GM10266 (cell line): ENCODE measurements around the gene ERRFI1.

Experiments used
- DNase-seq: peaks from one replicate; pipeline ENCODE4 v3.0.0; 2012; ENCODE audit errors: extremely low spot score
- TF ChIP-seq, protein P1 (sequence below): IDR thresholded peaks from 2 replicates; pipeline ENCODE4 v1.5.1; 2012; ENCODE audit warnings: mild to moderate bottlenecking, low read depth; ENCODE audit not compliant: control insufficient read depth, insufficient read depth; ENCODE audit errors: missing control alignments

Gene ERRFI1

DNA sequence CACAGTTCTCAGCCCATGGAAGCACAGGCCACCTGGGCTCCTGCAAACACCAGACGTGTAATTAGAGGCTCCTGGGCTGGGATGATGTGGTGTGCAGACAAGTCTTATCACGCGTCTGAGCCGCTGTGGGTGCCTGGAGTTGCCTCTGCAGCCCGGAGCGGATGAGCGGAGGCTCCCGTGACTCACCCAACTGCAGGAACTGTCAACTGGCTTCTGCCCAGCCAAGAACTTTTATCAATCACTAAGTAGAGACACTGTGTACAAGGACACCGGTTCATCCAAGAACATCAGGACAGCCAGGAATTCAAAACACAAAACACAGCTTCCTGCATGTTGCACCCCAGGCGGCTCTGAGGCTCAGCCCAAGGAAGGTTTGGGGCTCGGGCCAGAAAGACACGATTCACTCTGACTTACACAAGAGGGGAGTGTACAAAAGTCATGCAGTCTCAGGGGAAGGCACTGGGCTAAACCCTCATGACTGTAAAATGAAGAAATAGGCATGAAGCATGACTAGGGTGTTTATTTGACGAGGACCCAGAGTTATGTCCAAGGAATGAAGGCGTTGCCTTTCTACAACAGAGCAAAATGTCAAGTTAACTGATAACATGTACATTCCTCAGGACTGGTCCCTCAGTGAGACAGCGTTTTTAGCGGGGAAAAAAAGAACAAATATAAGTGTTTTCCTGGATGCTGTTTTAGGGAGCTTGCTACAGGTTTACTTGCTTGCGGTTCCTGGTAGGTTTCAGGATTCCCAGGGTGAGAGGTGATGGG is 21.1 kb downstream of the ERRFI1 start:
- no peak for DNase-seq
- TF ChIP-seq, protein P1, sequence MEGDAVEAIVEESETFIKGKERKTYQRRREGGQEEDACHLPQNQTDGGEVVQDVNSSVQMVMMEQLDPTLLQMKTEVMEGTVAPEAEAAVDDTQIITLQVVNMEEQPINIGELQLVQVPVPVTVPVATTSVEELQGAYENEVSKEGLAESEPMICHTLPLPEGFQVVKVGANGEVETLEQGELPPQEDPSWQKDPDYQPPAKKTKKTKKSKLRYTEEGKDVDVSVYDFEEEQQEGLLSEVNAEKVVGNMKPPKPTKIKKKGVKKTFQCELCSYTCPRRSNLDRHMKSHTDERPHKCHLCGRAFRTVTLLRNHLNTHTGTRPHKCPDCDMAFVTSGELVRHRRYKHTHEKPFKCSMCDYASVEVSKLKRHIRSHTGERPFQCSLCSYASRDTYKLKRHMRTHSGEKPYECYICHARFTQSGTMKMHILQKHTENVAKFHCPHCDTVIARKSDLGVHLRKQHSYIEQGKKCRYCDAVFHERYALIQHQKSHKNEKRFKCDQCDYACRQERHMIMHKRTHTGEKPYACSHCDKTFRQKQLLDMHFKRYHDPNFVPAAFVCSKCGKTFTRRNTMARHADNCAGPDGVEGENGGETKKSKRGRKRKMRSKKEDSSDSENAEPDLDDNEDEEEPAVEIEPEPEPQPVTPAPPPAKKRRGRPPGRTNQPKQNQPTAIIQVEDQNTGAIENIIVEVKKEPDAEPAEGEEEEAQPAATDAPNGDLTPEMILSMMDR: no peak

DNA sequence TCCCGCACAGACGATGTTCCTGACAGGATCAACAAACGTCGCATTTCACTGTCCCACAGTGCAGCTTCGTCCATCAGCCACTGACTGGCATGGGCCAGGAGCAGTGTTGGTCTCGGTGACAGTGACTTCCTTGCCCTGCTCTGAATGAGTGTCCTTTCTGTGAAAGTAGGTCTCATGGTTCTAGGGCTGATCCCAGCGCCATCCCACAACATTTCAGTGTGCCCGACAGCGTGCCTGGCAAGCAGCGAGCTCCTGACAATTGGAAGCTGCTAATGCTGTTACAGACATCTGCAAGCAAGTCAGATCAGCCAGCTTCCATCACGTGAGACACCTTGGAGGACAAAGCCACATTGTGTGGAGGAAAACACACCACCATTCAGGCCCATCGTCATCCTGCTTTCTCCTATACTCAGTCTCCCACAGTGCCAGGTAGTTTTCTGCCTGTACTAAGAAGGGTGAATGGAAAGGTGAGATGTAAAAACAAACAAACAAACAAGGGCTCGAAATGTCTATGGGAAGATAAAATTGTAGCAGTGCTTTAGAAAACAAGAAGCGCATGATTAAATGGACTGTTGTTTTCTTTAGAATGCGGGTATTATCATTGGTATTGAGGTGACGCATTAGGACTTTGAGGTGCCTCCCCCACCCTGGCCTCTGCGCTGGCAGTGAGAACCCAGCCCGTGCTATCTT is 21.9 kb downstream of the ERRFI1 start:
- TF ChIP-seq, protein P1: no peak
- no peak for DNase-seq

DNA sequence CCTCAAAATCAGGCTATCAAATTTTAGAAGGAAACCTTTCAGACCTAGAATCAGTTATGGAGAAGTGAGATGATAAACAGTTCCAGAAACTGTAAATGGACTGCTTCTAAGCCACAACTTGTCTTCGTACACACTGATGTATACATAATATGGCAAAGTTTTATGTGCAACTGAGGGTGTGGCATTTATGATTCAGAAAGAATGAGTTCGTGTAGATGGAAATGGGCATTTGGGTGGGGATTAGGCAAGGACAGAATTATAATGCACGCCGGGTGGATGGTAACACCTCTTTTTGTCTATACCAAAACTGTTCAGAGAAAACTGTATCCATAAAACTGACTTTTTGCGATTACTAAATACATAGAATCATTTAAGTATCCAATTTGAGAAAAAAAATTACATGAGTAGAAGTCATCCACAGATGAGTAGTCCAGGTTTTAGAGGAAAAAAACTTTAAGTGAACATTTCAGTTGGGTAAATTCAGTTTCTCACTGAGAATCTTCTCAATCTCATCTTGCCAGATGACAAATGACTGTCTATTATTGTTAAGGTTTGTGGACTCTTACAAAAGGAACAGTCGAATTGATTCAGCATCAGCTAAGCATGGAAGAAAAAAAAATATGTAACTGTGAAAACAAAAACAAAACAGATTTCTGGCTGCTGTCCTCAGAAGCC is 22.5 kb downstream of the ERRFI1 start:
- no peak for DNase-seq
- TF ChIP-seq, protein P1: no peak

DNA sequence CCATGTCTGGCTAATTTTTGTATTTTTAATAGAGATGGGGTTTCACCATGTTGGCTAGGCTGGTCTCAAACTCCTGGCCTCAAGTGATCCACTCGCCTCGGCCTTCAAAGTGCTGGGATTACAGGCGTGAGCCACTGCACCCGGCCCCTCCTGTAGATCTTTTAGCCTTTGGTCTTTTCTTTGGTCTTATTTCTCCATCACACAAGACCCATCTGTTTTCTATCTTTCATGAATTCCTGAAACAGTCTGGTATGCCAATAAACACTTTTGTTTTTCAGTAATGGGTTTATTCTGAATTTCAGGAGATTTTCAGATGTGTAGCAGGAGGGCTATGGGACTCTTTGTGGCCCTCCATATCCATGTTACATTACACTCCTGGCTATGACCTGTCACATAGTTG is 23.2 kb downstream of the ERRFI1 start:
- DNase-seq: no peak
- TF ChIP-seq, protein P1: no peak

DNA sequence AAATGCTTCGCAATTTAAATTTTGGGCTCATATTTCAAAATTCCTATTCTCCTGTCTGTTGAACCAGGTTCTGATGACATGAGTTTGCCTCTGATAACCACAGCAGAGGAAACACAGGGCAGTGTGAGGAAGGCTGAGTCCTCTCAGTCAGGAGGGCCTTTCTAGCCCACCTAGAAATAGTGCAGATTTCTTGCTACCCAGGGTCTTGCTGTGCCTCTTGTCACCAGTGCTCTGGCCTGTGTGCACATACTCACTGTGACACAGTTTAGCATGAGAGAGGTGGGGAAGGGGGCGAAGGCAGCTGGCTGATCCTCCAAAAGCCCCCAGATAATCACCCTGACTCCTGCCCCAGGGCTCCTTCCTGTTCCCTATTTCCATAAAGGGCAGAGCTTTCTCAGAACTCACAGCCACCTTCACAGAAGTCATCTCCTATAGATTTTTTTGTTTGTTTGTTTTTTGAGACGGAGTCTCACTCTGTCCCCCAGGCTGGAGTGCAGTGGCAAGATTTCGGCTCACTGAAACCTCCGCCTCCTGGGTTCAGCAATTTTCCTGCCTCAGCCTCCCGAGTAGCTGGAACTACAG is 23.7 kb downstream of the ERRFI1 start:
- DNase-seq: no peak
- TF ChIP-seq, protein P1: no peak

DNA sequence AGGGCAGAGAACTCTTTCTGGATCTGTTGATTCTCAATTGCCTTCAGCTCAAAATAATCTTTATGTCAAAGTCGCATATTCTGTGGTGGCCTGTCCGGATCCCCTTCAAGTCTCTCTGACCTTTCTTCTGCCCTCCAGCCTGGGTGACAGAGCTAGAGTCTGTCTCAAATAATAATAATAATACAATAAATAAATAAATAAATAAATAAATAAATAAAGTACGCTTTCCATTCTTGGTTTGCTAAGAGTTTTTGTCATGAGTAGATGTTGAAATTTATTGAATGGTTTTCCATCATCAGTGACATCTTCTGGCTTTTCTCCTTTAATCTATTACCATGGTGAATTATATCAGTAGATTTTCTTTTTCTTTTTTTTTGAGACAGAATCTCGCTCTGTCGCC is 30.7 kb downstream of the ERRFI1 start:
- TF ChIP-seq, protein P1: no peak
- no peak for DNase-seq

DNA sequence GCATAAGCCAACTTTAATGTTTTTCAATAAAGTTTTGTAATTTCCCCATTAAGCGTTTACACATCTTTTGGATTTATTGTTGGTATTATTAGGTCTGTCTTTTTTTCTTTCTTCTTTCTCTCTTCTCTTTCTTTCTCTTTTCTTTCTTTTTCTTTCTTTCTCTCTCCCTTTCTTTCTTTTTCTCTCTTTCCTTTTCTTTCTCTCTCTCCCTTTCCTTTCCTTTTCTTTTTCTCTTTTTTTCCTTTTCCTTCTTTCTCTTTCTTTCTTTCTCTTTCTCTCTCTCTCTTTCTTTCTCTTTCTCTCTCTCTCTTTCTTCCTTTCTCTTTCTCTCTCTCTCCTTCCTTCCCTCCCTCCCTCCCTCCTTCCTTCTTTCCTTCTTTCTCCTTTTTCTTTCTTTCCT is 31.3 kb downstream of the ERRFI1 start:
- DNase-seq: no peak
- TF ChIP-seq, protein P1: no peak
